K562 (cell line): Measurements from ENCODE around the gene ANKRD16. TPM values are rescaled to one million over a fixed set of nuclear protein-coding genes. Genes with fewer than 3 reads are reported as not detected.

Source experiments
- ATAC-seq: fragments of 200-7000 bp; cut with Tn5 transposase; 3 replicates; pipeline ENCODE4 v1.9.1; 2020; ENCODE audit warnings: moderate library complexity
- BruUV-seq: library from RNA; stranded (reverse); fragments of 400-500 nt; replicated peaks from 2 replicates; lab custom pipeline; 2021; lab: Mats Ljungman, UMichigan
- CTCF ChIA-PET: fragments of 300-600 bp; formaldehyde crosslinking; extraction: SDS; loops from one replicate; lab custom pipeline; 2021; ENCODE audit warnings: low intra/inter-chr PET ratio; lab: Yijun Ruan, JAX
- POLR2A ChIA-PET: fragments of 300-600, 350-650 bp; sonication (Branson Sonifier 250); formaldehyde crosslinking; extraction: SDS; loops from one replicate; lab custom pipeline; 2021; ENCODE audit warnings: antibody characterized with exemption, inconsistent platforms; lab: Yijun Ruan, JAX
- DNase-seq, 4 experiments: peaks; one replicate each; pipeline versions ENCODE4 v3.0.0 to v3.0.0-alpha.2; 2011 to 2018; ENCODE audit warnings: low spot score in 3 of 4, mixed read lengths in 3 of 4; ENCODE audit errors: extremely low read depth in 1 of 4
- FAIRE-seq: peaks from 2 replicates; lab custom pipeline; 2011; peaks lifted over from hg19 to GRCh38; lab: Jason Lieb, UNC
- H2AFZ ChIP-seq: 2 replicates; pipeline ENCODE4 v1.6.0; 2011; ENCODE audit warnings: low read depth, low read length, control low read depth, inconsistent platforms
- H3K27ac ChIP-seq: fragments of 200-600 bp; 3 replicates; pipeline ENCODE4 v1.8.0; 2011; ENCODE audit warnings: low read depth, mild to moderate bottlenecking, control low read depth, inconsistent platforms, low read length, moderate library complexity, mixed read lengths; ENCODE audit errors: extremely low read depth
- H3K27me3 ChIP-seq, 2 experiments: fragments of 300-600 bp in 1 of 2; 2 replicates in 1 of 2; 3 replicates in 1 of 2; pipeline versions ENCODE4 v1.6.0 to v1.8.0; 2011; ENCODE audit warnings: inconsistent platforms in 2 of 2, low read length in 2 of 2, mild to moderate bottlenecking in 1 of 2, mixed read lengths in 1 of 2, moderate library complexity in 1 of 2; ENCODE audit not compliant: control insufficient read depth in 2 of 2, insufficient read depth in 2 of 2
- H3K36me3 ChIP-seq: fragments of 300-600 bp; 3 replicates; pipeline ENCODE4 v1.8.0; 2011; ENCODE audit warnings: mild to moderate bottlenecking, low read length, inconsistent platforms; ENCODE audit not compliant: control insufficient read depth, insufficient read depth
- H3K4me1 ChIP-seq, 2 experiments: fragments of 200-600 bp in 1 of 2; replicated peaks in 1 of 2; 2 replicates in 1 of 2; 3 replicates in 1 of 2; pipeline versions ENCODE4 v1.5.1 to v1.8.0; 2011; ENCODE audit warnings: inconsistent platforms in 2 of 2, low read length in 2 of 2, mild to moderate bottlenecking in 1 of 2, mixed read lengths in 1 of 2, moderate library complexity in 1 of 2; ENCODE audit not compliant: control insufficient read depth in 2 of 2, insufficient read depth in 2 of 2
- H3K4me2 ChIP-seq: 2 replicates; pipeline ENCODE4 v1.6.1; 2011; ENCODE audit warnings: low read length, control low read depth, inconsistent platforms, mixed read lengths; ENCODE audit not compliant: insufficient read depth
- H3K4me3 ChIP-seq: fragments of 200-600 bp; sonication (generic), shearing (Covaris generic); 2 replicates; pipeline ENCODE4 v1.5.1; 2016; ENCODE audit warnings: control low read depth, inconsistent platforms
- H3K79me2 ChIP-seq: fragments of 200-600 bp; 3 replicates; pipeline ENCODE4 v1.8.0; 2011; ENCODE audit warnings: low read length, inconsistent platforms; ENCODE audit not compliant: control insufficient read depth, insufficient read depth
- H3K9ac ChIP-seq, 2 experiments: 2 replicates each; pipeline versions ENCODE4 v1.6.0 to v1.6.1; 2011; ENCODE audit warnings: low read depth in 2 of 2, low read length in 2 of 2, control low read depth in 1 of 2, inconsistent platforms in 1 of 2, mild to moderate bottlenecking in 1 of 2, mixed read lengths in 1 of 2; ENCODE audit not compliant: insufficient read depth in 1 of 2
- H3K9me1 ChIP-seq: one replicate; pipeline ENCODE4 v1.6.0; 2011; ENCODE audit warnings: inconsistent platforms, mild to moderate bottlenecking, low read length, moderate library complexity; ENCODE audit not compliant: control insufficient read depth, insufficient read depth
- H3K9me3 ChIP-seq: replicated peaks from 2 replicates; pipeline ENCODE4 v1.5.1; 2011; ENCODE audit warnings: low read depth, low read length, inconsistent platforms; ENCODE audit not compliant: control insufficient read depth, insufficient read depth
- H4K20me1 ChIP-seq: replicated peaks from 2 replicates; pipeline ENCODE4 v1.6.1; 2011; ENCODE audit warnings: low read length, inconsistent platforms, mixed read lengths; ENCODE audit not compliant: control insufficient read depth, insufficient read depth
- ATF6 ChIP-seq: sonication (generic); formaldehyde crosslinking; IDR thresholded peaks from 2 replicates; pipeline ENCODE4 v1.4.0; 2020; ENCODE audit warnings: mild to moderate bottlenecking, missing genetic modification reagents
- CREM ChIP-seq: IDR thresholded peaks from 2 replicates; pipeline ENCODE4 v1.6.1; 2014; ENCODE audit warnings: antibody characterized with exemption, low read depth
- EGR1 ChIP-seq: fragments of 450-650 bp; conservative IDR thresholded peaks from 2 replicates; pipeline ENCODE4 v1.6.1; 2017; ENCODE audit warnings: mild to moderate bottlenecking
- FOXP1 ChIP-seq: sonication (generic); formaldehyde crosslinking; IDR thresholded peaks from 2 replicates; pipeline ENCODE4 v1.8.0; 2022; ENCODE audit warnings: mild to moderate bottlenecking, missing genetic modification reagents
- HDAC1 ChIP-seq, 2 experiments: fragments of 450-650 bp; IDR thresholded peaks; 2 replicates each; pipeline ENCODE4 v1.6.1; 2016 to 2017; ENCODE audit warnings: inconsistent platforms in 1 of 2, mild to moderate bottlenecking in 1 of 2, moderate library complexity in 1 of 2
- HMG20B ChIP-seq: fragments of 250-450 bp; sonication (Bioruptor Pico); IDR thresholded peaks from 2 replicates; pipeline ENCODE4 v1.5.0; 2021; ENCODE audit warnings: mild to moderate bottlenecking
- HNRNPK ChIP-seq: fragments of 200-400 bp; formaldehyde crosslinking; IDR thresholded peaks from one replicate; pipeline ENCODE4 v1.6.1; 2018; ENCODE audit warnings: mild to moderate bottlenecking, low read depth, low read length; ENCODE audit not compliant: poor library complexity, severe bottlenecking
- NFATC3 ChIP-seq: fragments of 450-650 bp; IDR thresholded peaks from 2 replicates; pipeline ENCODE4 v1.6.1; 2017; ENCODE audit warnings: mild to moderate bottlenecking
- POLR2AphosphoS2 ChIP-seq: IDR thresholded peaks from 2 replicates; pipeline ENCODE4 v1.6.1; 2012; ENCODE audit warnings: low read length, improper control_type of control experiment
- SREBF1 ChIP-seq: fragments of 150-350 bp; IDR thresholded peaks from 2 replicates; pipeline ENCODE4 v1.6.1; 2014; ENCODE audit warnings: antibody characterized with exemption, low read depth, low read length, borderline replicate concordance
- TBP ChIP-seq: optimal IDR thresholded peaks from 2 replicates; pipeline ENCODE3; 2011; ENCODE audit warnings: low read depth, low read length, improper control_type of control experiment
- TCF7L2 ChIP-seq: fragments of 150-350 bp; IDR thresholded peaks from 2 replicates; pipeline ENCODE4 v1.6.1; 2016; ENCODE audit warnings: low read depth, mild to moderate bottlenecking, low read length, moderate library complexity
- TRIM28 ChIP-seq: fragments of 450-650 bp; IDR thresholded peaks from 2 replicates; pipeline ENCODE4 v1.6.1; 2017
- XRCC5 ChIP-seq: fragments of 200-400 bp; formaldehyde crosslinking; IDR thresholded peaks from 2 replicates; pipeline ENCODE4 v1.6.1; 2017; ENCODE audit warnings: low read depth, mild to moderate bottlenecking, low read length
- ZNF24 ChIP-seq: fragments of 450-650 bp; IDR thresholded peaks from 2 replicates; pipeline ENCODE4 v1.6.1; 2016
- ZNF280B ChIP-seq: fragments of 250-450 bp; sonication (Bioruptor Pico); IDR thresholded peaks from 2 replicates; pipeline ENCODE4 v1.5.1; 2021; ENCODE audit warnings: mild to moderate bottlenecking
- ZNF316 ChIP-seq: fragments of 450-650 bp; IDR thresholded peaks from 2 replicates; pipeline ENCODE4 v1.6.1; 2016
- ZNF436 ChIP-seq: fragments of 250-450, 450-650 bp; sonication (Bioruptor Pico); formaldehyde crosslinking; IDR thresholded peaks from 2 replicates; pipeline ENCODE4 v1.7.0; 2020; ENCODE audit warnings: mild to moderate bottlenecking
- ZNF696 ChIP-seq: fragments of 250-450 bp; sonication (Bioruptor Pico); conservative IDR thresholded peaks from 2 replicates; pipeline ENCODE4 v1.4.0; 2020; ENCODE audit warnings: mild to moderate bottlenecking, moderate library complexity
- WGBS: fragments of 100-300 bp; shearing (Covaris generic); methylation state at CpG from one replicate; pipeline ENCODE4 v1.1.6; 2016; ENCODE audit warnings: low coverage, mixed read lengths; ENCODE audit not compliant: insufficient coverage; ENCODE audit errors: missing lambda C conversion rate; 5-methylcytosine and 5-hydroxymethylcytosine counted together
- in situ Hi-C: fragments of 300-500 bp; cut with MboI; formaldehyde crosslinking; loops from 4 replicates; pipeline ENCODE4 v1.15.0; 2018; ENCODE audit warnings: inconsistent platforms, mixed read lengths
- intact Hi-C: fragments of 100-400 bp; cut with micrococcal nuclease; formaldehyde crosslinking; loops from 2 replicates; pipeline ENCODE4 v1.14.2; 2022
- polyA plus RNA-seq, 8 experiments: library from polyadenylated mRNA; depleted of rRNA in 4 of 8; stranded (reverse) in 5 of 8; unstranded in 3 of 8; fragments of >200 nt; fragmentation: Nextera tagmentation in 2 of 8; fragmentation: Illumina TruSeq in 1 of 8; extraction: Ambion mirVana in 2 of 8; extraction: Trizol in 1 of 8; gene quantifications; 2 replicates each; pipeline versions ENCODE4 v1.2.1 to v1.2.3, GENCODE V29; 2011 to 2014; ENCODE audit warnings: inconsistent platforms in 1 of 8, missing spikeins in 1 of 8
- total RNA-seq, 7 experiments: library from RNA; depleted of rRNA in 6 of 7; stranded (reverse); fragments of >200 nt in 6 of 7; fragmentation: Illumina TruSeq in 2 of 7; extraction: Trizol in 2 of 7; gene quantifications; 2 replicates each; pipeline versions ENCODE4 v1.2.1 to v1.2.3, GENCODE V29; 2011 to 2021; ENCODE audit warnings: low replicate concordance in 1 of 7
- TF ChIP-seq, protein P1 (sequence below), 2 experiments: fragments of 450-650 bp; IDR thresholded peaks; 2 replicates each; pipeline ENCODE4 v1.6.1; 2016

Gene ANKRD16
- total and polyA plus RNA-seq, 9 of the 15 experiments (the other 6 are each of a cell fraction or from before 2014, with no cell fraction given), result 1.5 to 16.0 (median 9.5) TPM

GRCh38 chr10:5913736-5914135, 24.0 kb upstream of the ANKRD16 start:
- Histone ChIP-seq H3K36me3 (peaks cover 99% of the 10 kb centered on the region), H3K4me2 (no peak overlapping the region), H2AFZ (no peak overlapping the region), H3K9me1 (no peaks in the 10 kb centered on the region), H3K4me3 (no peak overlapping the region), H3K27me3 (no peaks in the 10 kb centered on the region), H4K20me1 (no peaks in the 10 kb centered on the region), H3K9me3 (no peaks in the 10 kb centered on the region), H3K27ac (no peak overlapping the region), H3K4me1 (no peaks in the 10 kb centered on the region), H3K9ac (no peak overlapping the region), H3K79me2 (no peaks in the 10 kb centered on the region)
- 94% methylated on average over 4 of the region's 4 CpGs for WGBS
- no peak for ATAC-seq
- BruUV-seq, result no TSS peak
- no peak for DNase-seq
- intact Hi-C loops, result no loop called here
- in situ Hi-C loops, result no loop called here
- TF ChIP-seq NFATC3 (no peak), TRIM28 (no peak), HNRNPK (no peak), ZNF696 (CRISPR knock-in tag) (no peak), ZNF436 (no peak), ZNF24 (no peak), FOXP1 (no peak), EGR1 (no peak), TCF7L2 (no peak), HDAC1 (IDR thresholded peaks at IDR 0.05) (no peak), ZNF280B (CRISPR knock-in tag) (no peak), SREBF1 (no peak), HMG20B (CRISPR knock-in tag) (no peak), TBP (no peak), POLR2AphosphoS2 (no peak), ZNF316 (no peak), CREM (no peak), ATF6 (no peak), XRCC5 (no peak)
- TF ChIP-seq, protein P1, sequence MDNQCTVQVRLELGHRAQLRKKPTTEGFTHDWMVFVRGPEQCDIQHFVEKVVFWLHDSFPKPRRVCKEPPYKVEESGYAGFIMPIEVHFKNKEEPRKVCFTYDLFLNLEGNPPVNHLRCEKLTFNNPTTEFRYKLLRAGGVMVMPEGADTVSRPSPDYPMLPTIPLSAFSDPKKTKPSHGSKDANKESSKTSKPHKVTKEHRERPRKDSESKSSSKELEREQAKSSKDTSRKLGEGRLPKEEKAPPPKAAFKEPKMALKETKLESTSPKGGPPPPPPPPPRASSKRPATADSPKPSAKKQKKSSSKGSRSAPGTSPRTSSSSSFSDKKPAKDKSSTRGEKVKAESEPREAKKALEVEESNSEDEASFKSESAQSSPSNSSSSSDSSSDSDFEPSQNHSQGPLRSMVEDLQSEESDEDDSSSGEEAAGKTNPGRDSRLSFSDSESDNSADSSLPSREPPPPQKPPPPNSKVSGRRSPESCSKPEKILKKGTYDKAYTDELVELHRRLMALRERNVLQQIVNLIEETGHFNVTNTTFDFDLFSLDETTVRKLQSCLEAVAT (IDR thresholded peaks at IDR 0.05), result no peak
- ChIA-PET CTCF (no interaction called here), POLR2A (interaction anchor here (1.1 kb wide), 1 partner anchor 24 kb away, joined by 4 read pairs; the partner anchor contains the start of genes ANKRD16 and FBH1)
- no peak for FAIRE-seq
